NCI-H82 treated with DMSO at 0.1 percent for 48 hours (cell line): ENCODE results near the gene WDR13.
"Not testable (repeated sequence)": the region's sequence is repeated elsewhere in the genome, so short reads cannot be mapped to it uniquely, and the experiment has no call there.

Experiments
- DNase-seq: peaks from one replicate; lab custom pipeline; 2025; ENCODE audit not compliant: unreplicated experiment; lab: John Stamatoyannopoulos, UW

Gene WDR13

DNA sequence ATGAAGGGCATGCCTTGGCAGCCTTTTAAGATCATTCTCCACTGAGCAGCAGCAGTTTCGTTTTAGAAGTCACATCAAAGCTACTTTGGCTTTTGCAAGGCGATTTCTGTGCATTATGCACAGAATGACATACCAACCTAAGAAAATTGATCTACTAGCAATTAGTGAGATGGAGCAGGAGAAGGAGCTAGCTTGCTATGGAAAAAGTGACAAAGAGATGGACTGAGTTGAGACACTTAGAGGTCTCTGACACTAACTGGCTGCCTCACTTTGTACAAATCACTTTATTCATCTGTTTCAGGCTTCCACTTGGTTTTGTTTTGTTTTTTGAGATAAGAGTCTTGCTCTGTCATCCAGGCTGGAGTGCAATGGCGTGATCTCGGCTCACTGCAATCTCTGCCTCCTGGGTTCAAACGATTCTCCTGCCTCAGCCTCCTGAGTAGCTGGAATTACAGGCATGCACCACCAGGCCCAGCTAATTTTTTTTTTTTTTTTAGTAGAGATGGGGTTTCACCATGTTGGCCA is 54.8 kb downstream of the WDR13 start:
- not testable (repeated sequence) for DNase-seq

DNA sequence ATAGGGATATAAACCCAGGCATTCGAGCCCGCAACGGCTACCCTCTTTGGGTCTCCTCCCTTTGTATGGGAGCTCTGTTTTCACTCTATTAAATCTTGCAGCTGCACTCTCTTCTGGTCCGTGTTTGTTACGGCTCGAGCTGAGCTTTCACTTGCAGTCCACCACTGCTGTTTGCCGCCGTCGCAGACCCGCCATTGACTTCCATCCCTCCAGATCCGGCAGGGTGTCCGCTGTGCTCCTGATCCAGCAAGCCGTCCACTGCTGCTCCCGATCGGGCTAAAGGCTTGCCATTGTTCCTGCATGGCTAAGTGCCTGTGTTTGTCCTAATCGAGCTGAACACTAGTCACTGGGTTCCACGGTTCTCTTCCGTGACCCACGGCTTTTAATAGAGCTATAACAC is 57.5 kb downstream of the WDR13 start:
- not testable (repeated sequence) for DNase-seq
